Activated T-cell treated with anti-CD3 and anti-CD28 coated beads for 24 hours (primary cell): ENCODE measurements around the gene ABCC12.
"Not testable (repeated sequence)": the region's sequence is repeated elsewhere in the genome, so short reads cannot be mapped to it uniquely, and the experiment has no call there.

Experiments
- DNase-seq: peaks from one replicate; pipeline ENCODE4 v3.0.0-alpha.2; 2020; ENCODE audit warnings: low read depth

Gene ABCC12

DNA sequence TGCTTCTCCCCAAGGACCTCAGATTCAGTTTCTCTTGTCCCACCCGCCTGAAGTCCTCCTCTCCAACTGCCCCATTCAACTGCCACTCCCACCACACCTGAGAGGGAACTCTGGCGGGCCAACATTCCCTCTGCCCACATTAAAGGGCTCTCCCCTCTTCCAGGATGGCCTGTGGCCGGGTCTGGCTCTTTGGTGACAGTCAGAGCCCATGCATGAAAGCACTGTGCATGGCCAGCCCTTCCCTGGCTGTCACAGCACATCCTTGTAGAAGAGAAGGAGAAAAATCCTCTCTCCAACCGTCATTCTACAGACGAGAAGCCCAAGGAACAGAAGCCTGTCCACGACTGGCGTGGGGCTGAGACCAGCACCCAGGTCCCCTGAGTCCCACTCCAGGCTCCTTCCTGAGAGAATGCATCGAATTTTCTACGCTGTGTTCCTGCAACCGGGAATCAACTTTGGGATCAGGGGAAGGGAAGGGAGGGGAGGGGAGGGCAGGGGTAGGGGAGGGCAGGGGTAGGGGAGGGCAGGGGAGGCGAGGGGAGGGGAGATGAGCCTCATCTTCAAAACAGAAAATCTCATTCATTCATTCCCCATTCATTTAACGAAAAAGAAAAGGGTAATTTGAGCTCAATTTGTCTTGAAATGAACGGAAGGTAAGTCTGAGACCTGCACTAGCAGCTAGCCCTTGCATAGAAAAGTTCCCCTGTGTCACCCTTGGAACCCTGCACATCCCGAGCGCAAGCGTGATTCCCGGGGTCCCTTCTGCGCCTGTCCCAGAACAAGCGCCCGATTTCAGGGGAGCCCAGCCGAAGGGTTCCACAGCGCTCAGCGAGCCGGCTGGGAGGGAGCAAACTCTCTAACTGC is at the start of gene ABCC12:
TSS of gene ABCC12 (minus strand) at position 68 of the 864 bp plus-strand sequence. CDS start 9,569 bp downstream, outside the sequence.
- no peak for DNase-seq

DNA sequence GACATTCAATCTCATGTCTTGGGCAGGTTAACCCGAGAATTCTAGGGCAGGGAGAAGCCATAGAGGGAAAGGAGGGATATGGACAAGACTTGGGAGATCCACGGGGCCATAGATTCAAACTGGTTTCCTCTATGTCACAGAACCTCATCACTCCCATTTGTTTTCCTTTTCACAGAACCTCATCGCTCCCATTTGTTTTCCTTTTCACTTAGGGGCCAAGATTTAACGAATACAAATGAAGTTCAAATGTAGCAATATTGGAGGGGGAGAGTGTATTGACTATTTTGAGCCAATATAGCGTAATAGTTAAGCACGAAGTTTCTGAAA is 49.0 kb upstream of the ABCC12 start:
- no peak for DNase-seq

DNA sequence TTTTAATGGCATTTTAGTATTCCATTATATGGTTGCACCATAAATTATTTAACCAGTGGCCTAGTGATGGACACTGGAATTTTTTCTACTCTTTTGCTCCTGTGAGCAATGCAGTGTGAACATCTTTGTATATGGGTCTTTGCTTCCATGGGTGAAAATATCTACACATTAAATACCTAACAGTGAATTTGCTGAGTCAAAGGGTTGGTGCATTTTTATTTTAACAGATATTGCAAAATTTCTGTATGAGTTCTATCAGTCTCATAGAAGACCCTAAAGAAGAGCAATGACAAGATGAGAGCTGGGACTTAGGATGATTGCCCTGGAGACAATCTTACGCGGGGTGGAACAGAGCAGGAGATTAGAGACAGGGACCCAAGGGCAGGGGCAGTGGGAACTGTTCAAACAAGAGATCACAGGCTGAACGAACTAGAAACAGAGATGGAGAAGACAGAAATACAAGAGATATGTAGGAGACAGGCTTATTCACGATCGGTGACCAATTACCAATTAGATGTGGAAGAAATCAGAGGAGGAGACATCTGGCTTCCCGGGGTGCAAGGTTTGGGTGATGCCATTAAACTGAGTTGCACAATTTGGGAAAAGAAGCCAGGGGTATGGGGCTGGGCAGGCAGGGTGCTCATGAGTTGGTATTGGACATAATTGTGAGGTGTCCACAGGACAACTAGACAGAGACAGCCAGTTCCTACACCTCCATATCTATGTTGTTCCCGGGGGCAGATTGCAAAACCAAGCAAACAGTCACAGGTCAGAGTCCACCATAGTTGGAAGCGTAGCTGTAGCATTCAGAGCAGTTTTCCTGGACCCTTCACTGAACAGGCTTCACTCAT is 48.4 kb upstream of the ABCC12 start:
- no peak for DNase-seq

DNA sequence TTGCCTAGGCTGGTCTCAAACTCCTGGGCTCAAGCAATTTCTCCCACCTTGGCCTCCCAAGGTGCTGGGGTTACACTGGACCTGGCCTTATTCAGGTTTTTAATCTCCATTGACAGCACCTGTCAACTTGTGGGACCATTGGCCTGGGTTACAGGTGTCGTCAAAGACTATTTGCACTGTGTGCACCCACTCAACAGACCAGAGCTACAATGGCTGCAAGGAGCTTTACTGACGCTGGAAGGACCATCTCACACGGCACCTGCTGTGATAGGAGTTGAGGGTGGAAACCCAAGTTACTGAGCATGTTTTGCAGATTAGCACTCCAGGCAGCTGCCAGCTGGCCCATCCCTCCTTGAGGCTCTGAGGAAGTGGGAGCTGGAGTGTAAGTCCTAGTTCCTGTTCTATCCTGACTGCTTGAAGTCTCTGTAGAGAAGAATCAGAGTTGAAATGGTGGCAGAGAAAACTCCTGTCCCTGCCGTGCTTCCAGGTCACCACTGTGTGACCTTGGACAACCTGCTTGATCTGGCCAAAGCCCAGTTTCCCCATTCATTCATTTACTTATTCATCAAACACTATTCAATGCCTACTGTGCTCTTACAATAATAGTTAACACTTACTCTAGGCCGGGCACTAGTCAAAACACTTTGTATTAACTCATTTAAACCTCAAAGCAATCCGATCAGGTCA is 45.9 kb upstream of the ABCC12 start:
- no peak for DNase-seq

DNA sequence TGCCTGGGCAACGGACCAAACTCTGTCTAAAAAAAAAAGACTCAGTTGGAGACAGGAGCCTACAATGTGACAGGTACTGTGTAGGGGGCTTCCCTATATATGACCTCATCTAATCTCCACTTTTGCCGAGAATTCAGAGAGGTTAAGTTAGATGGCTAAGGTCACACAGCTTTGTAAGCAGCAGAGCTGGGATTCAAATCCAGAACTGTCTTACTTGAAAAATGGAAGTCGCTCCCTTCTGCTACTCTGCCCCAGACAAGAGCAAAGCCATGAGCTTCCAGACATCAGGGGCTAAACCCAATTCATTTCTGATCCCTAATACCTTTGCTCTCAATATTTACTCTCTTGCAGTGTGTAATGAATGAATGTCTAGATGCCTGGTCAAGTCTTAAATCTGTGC is 41.5 kb upstream of the ABCC12 start:
- no peak for DNase-seq

DNA sequence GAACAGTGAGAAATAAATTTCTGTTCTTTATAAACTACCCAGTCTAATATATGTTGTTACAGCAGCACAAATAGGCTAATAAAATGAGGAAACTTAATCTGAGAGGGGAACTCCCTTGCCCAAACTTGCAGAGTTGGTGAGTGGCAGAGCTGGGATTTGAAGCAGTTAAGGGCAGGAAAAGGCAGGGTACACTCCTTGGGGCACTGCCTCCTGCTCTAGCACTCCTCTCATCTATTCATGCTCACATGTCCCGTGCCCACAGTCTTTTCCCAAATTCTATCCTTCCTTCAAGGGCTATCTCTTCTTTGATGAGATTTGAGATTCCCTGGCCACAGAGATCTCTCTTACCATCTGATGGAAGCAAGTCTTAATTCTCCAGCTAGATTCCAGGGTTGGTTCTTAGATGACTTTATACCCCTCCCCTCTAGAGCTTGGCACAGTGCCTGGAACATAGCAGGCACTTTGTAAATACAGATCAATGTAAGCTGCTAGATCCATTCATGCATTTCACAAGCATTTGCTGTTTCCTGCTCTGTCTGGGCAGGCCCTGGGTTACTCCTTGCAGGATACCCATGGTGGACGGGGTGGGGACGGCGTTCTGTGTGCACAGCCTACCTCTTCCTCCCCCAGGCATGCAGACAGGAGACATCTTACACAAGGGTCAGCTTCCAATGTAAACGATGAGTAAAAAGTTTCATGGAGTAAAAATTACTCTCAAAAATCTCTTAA is 39.2 kb upstream of the ABCC12 start:
- DNase-seq = no peak

DNA sequence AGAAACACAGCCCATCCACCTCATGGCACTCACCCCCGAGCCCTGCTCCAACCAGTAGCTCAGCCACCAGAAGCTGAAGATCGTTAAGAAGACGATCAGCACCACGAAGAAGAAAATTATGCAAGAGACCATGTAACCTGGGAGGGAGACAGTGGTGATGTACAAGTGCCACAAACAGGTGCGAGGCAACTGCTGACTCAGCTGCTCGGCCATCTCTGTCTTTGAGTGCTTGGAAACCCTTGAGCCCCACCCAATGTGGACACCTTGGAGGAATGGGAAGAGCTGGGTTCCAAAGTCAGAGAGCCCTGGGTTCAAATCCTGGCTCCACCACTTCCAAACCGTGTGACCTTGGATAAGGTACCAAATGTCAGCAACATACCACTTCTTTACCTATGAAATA is 38.1 kb upstream of the ABCC12 start:
- no peak for DNase-seq

DNA sequence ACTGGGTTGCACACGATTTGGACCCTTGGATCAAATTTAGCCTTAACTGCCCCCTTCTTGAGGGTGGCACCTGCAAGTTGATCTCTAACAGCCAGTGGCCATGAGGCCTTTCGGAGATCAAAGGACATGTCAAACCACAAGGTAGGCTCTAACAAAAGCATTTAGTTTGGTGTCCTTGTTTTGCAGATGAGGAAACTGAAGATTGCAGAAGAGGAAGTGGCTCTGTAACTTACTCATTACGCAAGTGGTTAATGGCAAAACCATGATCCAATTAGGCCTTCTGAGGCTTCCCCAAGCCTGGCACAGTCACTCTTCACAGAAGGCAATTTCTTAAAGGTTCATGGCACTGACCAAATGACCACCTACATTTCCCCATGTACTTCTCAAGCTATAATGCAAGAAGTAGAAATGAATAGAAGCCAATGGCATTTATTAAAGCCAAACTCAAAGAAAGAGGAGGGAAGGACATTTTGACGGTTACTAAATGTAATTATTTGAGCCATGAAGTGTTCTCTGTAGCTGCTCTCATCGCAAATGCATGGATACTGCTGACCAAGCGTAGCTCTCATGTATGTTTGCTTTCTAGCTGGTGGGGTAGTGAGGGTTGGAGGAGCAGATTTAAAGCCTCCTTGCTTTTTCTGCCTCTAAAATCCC is 32.8 kb upstream of the ABCC12 start:
- DNase-seq = no peak

DNA sequence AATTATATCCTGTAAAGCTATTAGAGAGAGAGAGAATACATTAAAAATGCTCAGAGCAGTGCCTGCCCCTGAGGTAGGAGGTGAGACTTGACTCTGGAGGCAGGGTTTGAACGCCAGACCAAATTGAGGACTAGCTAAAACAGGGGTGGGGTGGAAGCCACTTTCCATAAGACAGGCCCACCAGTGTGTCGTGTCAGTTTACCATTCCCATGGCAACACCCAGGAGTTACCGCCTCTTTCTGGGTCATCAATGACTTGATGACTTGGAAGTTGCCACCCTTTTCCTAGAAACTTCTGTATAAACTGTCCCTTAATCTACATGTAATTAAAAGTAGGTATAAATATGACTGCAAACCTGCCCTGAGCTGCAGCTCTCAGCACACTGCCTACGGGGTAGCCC is 32.0 kb upstream of the ABCC12 start:
- DNase-seq = no peak

DNA sequence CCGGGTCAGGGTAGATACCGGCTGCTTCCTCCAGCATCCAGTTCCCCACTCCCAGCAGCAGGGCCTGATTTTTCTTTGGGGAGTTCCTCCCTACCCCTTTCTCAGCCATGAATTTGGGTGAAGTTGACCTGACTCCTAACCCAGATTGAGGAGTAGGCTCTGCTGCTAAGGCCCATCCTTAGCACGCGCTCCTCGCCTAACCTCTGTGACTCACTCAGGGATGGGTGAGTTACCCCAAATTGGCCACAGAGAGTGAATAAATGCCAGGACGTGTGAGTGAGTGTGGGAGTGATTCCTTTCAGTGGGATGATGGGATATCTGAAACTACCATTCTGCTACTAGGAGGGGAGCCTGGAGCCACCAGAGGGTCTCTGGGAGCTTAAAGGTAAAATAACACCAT is 28.9 kb upstream of the ABCC12 start:
- no peak for DNase-seq

DNA sequence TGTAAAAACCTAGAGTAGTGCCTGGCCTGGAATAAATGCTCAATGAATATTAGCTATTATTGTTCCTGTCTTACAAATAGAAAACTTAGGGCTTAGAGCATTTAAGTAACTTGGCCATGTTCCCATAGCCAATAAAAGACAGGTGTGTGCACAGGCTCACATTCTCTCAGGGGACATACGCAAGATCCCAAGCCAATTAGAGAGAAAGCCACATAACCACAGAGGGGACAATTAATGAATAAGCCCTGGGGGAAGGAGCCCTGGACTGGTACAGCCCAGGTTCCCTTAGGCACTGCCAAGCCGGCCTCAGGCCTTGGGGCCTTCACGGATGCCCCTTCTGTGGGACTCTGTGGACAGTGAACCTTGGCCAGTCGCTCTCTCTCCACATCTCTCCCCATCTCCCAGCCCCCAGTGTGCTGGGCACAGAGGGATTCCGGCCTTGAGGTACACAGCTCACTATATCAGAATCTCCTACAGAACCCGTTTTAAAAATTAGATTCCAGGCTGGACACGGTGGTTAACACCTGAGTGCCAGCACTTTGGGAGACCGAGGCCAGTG is 27.3 kb upstream of the ABCC12 start:
- DNase-seq = no peak

DNA sequence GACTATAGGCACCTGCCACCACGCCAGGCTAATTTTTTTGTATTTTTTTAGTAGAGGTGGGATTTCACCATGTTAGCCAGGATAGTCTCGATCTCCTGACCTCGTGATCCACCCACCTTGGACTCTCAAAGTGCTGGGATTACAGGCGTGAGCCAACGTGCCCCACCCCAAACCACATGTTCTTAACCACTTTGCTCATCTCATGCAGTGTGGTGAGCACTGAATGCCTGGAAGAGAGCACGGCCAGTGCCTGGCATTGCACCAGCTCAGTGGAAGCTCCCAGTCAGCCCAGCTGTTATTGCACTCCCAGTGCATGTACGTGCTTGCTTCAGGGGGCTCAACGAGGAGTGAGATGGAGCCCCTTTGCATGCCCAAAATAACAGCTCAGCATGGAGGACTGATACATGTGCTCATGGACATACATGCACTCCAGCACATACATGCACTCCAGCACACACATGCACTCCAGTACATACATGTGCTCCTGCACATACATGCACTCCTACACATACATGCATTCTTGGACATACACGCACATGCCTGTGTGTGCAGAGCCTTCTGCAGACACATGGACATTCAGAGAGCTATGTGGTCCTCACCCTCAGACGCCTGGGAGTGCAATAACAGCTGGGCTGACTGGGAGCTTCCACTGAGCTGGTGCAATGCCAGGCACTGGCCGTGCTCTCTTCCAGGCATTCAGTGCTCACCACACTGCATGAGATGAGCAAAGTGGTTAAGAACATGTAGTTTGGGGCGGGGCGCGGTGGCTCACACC is 26.1 kb upstream of the ABCC12 start:
- not testable (repeated sequence) for DNase-seq

DNA sequence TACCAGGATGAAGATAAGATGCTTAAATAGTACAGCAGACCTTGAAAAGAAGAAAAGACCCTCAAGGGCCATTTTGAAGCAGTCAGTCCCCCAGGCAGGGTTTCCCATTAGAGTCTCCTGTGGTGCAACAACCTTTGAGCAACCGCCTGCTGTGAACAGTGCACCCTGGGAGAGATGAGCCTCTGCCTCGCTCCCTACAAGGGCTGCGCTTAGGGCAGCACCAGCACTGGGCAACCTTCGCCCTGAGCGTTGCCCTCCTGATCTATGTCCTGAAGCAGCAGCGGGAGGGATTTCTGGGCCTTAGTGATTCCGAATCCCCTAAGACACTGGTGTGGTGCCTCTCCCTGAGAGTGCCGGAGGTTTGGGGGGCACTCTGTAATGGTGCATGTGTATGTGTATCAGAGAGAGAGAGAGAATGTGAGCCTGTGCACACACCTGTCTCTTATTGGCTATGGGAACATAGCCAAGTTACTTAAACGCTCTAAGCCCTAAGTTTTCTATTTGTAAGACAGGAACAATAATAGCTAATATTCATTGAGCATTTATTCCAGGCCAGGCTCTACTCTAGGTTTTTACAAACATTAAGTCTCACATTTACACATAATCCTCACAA is 25.2 kb upstream of the ABCC12 start:
- no peak for DNase-seq

DNA sequence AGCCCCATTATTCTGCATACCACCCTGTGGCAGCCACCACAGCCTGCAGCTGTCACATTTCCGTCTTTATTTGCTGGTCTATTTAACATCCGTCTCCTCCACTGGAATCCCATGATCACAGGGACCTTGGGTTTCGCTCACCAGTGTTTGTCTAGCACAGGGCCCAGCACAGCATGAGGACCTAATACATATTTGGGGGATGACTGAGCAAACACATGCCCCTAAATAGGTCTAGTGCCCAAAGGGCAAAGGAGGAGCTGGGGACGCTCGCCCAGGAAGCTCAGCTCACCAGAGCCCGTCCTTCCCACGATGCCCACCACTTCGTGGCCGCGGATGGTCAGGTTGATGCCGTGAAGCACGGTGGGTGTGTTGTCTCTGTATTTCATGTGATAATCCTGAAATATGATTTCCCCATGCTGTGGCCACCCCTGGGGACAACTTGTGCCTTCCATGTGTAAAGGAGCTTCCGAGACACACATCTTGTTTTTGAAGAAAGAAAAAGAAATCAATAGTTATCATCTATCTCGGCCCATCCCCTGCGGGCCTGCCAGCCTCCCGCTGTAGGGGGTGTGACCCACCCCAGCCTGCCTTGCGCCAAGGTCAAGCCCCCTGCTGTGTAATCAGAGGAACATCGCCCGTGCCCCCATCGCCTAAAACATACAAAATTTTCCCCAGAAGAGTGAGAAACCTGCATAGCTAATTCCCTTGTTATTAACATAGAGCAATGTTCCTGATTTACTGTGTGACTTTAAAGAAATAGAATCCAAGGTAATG is 21.0 kb upstream of the ABCC12 start:
- no peak for DNase-seq

DNA sequence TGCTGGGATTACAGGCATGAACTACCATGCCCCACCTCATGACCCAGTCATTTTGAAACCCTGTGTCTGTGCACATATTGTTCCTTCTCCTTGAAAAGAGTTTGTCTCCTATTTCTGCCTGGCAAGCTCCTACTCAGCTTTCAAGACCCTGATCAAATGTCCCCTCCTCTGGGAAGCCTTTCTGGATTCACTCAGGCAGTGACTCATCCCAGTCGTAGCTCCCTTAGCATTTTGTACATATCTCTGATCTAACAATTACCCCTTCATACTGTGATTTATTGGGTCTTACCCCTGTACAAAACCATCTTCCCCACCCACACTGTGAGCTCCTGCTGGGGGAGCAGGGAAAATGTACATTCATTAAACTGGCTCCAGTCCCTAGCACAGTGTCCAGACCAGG is 18.1 kb upstream of the ABCC12 start:
- no peak for DNase-seq

DNA sequence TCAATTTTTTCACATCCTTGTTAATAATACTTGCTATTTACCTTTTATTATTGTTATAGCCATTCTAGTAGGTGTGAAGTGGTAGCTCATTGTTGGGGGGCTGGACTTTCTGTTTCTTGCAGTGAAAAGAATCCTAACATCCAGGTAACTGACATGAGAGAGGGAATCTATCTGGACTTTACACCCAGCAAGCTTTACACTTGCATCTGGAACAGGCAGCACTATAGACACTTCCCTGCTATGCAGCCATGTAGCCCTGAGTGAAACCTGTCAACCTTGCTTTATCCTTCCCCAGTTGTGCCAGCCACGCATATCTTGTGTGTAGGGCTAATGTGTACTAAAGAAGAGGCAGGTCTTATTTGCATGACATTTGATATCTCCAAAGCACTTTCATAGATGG is 16.9 kb upstream of the ABCC12 start:
- DNase-seq = no peak

DNA sequence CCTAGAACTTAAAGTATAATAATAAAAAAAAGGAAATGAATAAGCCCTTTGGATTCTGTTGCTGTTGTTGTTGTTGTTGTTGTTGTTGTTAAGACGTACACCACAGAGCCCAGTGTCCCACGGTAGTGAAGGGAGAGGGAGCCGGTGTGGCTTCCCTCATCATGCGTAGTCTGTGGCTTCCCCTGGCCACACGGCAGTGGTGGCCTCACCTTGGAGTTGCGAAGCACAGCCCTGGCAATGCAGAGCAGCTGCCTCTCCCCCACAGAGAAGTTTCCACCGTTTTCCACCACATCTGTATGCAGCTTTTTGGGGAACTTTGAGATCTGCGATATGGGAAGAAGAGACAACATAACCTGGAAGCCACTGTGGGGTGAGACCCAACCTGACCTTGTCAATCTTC is 14.1 kb upstream of the ABCC12 start:
- DNase-seq = no peak

DNA sequence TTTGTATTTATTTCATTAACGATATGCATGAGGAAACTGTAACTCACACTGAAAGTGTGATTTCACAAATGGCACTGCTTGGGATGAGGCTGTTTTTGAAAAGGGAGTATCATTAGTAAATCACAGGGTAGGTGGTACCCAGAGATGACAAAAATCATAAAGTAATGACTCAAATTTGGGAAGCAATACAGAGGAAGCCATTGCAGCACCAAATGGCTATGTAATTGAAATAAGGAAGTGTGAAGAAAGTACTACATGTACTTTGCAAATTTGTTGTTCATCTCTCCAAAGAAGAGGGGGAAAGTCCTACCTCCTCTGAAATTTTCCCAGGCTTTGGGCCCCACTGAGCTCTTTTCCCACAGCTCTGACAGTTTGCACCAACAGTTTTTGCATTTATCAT is 12.3 kb upstream of the ABCC12 start:
- DNase-seq = no peak

DNA sequence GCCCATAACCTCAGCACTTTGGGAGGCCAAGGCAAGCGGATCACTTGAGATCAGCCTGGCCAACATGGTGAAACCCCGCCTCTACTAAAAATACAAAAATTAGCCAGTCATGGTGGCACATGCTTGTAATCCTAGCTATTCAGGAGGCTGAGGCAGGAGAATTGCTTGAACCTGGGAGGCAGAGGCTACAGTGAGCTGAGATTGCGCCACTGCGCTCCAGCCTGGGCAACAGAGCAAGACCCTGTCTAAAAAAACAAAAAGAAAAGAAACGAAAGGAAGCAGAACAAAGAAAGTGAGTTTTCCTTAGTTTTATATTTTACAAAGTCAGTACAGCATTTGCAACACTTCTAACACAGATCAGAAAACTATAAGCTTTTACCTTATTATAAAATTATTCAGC is 10.8 kb upstream of the ABCC12 start:
- DNase-seq = not testable (repeated sequence)
